ENCODE measurements around the gene MAEA. TPM values are rescaled to one million over a fixed set of nuclear protein-coding genes. Genes with fewer than 3 reads are reported as not detected.

The MAEA gene
- total RNA-seq, 1 donor from 2014 or later: 63.2 TPM

DNA sequence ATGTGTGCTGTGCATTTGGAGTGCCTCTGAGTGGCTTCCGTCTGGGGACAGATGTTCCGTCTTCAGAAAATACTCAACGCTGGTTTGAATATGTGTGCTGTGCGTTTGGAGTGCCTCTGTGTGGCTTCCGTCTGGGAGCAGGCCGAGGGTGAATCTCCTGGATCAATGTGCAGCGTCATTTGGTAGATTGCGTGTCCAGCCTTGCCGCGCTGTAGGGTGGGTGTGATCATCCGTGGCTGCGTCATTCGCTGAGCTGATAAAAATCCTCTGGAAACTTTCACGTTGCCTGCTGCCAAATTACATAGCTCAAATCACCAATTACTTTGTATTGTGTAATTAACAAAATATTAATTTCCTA lies 69.4 kb downstream of the MAEA start:
- Histone ChIP-seq H3K4me1 (no peaks in the 10 kb centered on the region), H3K27me3 (no peaks in the 10 kb centered on the region), H3K4me3 (no peak overlapping the region), H3K36me3 (peaks cover 24% of the 10 kb centered on the region), H3K9me3 (no peaks in the 10 kb centered on the region), H3K27ac (no peak overlapping the region)
- intact Hi-C loops (cut with DNase I): loop anchor here (5.0 kb wide), 1 partner anchor 268 kb away; no protein-coding TSS in a partner anchor
- no peak for DNase-seq
- ATAC-seq: no peak
- TF ChIP-seq, protein P1, sequence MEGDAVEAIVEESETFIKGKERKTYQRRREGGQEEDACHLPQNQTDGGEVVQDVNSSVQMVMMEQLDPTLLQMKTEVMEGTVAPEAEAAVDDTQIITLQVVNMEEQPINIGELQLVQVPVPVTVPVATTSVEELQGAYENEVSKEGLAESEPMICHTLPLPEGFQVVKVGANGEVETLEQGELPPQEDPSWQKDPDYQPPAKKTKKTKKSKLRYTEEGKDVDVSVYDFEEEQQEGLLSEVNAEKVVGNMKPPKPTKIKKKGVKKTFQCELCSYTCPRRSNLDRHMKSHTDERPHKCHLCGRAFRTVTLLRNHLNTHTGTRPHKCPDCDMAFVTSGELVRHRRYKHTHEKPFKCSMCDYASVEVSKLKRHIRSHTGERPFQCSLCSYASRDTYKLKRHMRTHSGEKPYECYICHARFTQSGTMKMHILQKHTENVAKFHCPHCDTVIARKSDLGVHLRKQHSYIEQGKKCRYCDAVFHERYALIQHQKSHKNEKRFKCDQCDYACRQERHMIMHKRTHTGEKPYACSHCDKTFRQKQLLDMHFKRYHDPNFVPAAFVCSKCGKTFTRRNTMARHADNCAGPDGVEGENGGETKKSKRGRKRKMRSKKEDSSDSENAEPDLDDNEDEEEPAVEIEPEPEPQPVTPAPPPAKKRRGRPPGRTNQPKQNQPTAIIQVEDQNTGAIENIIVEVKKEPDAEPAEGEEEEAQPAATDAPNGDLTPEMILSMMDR (IDR thresholded peaks at IDR 0.05): no peak

DNA sequence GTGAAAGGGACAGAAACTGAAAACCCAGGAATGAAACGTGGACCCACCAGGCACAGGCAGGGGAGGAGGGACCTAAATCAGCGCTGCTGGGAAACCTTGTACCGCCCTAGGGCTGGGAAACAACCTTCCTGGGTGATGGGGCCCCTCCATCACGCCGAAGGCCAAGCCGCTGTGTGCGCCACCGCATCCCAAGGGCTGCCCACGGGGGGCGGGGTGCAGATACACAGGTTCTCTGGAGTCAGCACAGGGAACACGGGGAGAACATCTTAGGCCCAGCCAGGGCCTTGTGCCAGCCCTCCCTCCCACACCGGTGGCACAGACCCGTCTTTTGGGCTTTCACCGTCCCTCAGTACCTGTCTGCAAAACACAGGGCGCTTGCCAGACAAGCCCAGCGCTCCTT lies 70.3 kb downstream of the MAEA start:
- Histone ChIP-seq H3K4me1 (peaks cover 5% of the 10 kb centered on the region), H3K4me3 (no peak overlapping the region), H3K36me3 (peaks cover 16% of the 10 kb centered on the region), H3K27me3 (no peaks in the 10 kb centered on the region), H3K9me3 (no peaks in the 10 kb centered on the region), H3K27ac (no peak overlapping the region)
- TF ChIP-seq, protein P1 (IDR thresholded peaks at IDR 0.05): no peak
- ATAC-seq: no peak
- no peak for DNase-seq
- intact Hi-C loops (cut with DNase I): loop anchor here (5.0 kb wide), 1 partner anchor 267 kb away; no protein-coding TSS in a partner anchor

DNA sequence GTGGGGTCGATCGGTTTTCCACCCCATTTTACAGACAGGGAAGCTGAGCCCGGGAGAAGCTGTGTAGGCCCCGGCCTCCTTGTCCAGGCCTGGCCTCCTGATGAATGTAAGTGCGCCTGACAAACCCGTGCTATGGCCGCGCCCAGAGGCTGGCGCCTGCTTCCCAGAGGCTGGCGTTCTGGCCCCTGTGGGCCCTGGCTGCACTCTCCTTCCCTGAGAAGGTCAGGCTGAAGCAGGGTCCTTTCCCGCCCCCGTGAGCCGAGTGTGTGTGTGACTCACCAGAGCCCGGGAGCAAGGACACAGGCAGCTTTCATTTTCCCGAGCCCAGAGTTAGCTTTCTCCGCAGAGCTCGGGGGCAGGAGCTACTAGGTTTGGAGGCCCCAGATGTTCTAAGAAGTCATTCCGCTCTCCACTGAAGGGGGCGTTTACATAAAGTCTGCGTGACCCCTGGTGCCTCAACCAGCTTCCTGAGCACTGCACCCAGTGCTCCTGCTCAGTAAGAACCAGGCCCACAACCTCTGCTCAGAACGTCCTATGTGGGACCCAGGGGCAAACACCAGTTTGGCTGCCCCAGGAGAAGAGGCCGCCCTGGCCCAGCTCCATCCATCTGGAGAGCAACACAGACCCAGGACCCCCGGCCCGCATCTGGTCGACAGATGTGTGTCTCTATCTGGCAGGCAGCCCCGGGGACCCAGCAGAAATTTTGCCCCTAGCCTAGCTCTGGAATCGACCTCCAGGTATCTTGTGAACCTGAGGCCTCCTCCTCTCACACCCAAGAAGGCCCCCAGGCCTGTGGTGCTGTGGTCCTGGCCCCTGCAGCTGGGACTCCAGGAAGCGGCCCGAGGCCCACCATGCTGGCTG lies 71.0 kb downstream of the MAEA start:
- no peak for DNase-seq
- Histone ChIP-seq H3K4me3 (no peak overlapping the region), H3K9me3 (no peaks in the 10 kb centered on the region), H3K36me3 (peaks cover 9% of the 10 kb centered on the region), H3K4me1 (peaks cover 8% of the 10 kb centered on the region), H3K27ac (no peak overlapping the region), H3K27me3 (no peaks in the 10 kb centered on the region)
- intact Hi-C loops (cut with DNase I): no loop called here
- no peak for ATAC-seq
- TF ChIP-seq, protein P1 (IDR thresholded peaks at IDR 0.05): no peak

DNA sequence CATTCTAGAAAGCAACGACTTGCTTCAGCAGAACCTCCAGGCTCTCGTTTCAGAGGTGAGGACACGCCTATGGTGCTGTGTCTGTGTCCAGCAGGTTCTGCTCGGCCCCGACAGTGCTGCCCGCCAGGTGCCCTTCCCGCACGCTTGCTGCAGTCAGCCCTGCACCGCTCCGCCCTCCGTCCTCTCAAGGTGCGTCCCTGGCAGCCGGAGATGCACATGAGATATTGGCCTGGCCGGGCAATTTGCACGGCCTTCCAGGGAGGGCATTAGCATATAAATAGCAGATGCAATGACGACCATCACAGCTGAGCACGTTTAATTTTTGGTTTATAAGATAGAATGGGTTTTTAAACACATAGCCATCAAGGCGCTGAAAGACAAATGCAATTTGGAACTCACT lies 71.7 kb downstream of the MAEA start:
- no peaks in the 10 kb centered on the region for H3K27me3 ChIP-seq
- H3K36me3 ChIP-seq: peaks cover 11% of the 10 kb centered on the region
- ATAC-seq (no peak), DNase-seq (no peak)
- TF ChIP-seq, protein P1 (IDR thresholded peaks at IDR 0.05): no peak
- H3K9me3 ChIP-seq: no peaks in the 10 kb centered on the region
- intact Hi-C loops (cut with DNase I): no loop called here
- H3K4me3 ChIP-seq: no peak overlapping the region
- peaks cover 8% of the 10 kb centered on the region for H3K4me1 ChIP-seq
- H3K27ac ChIP-seq: no peak overlapping the region

DNA sequence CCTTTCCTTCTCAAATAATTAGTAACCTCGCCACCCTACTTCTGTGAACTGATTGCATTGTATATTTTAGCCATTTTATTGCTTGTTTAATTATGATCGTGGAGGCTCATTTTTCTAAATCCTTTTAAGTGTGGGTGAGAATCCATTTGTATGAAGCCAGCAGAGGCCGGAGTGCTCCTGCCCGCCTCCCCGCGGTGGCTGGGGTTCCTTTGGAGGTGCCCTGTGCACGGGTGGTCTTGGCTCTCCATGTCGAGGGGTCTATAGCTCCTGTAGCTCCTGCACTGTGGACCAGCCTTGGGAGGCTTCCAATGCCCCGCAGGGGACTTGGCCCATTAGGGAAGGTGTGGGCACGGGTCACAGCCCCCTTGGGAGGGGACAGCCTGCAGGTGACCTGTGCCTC lies 72.4 kb downstream of the MAEA start:
- intact Hi-C loops (cut with DNase I): no loop called here
- peaks cover 8% of the 10 kb centered on the region for H3K4me1 ChIP-seq
- H3K27ac ChIP-seq: no peak overlapping the region
- ATAC-seq (no peak), DNase-seq (no peak)
- TF ChIP-seq, protein P1 (IDR thresholded peaks at IDR 0.05): no peak
- H3K4me3 ChIP-seq: no peak overlapping the region
- H3K27me3 ChIP-seq: no peaks in the 10 kb centered on the region
- no peaks in the 10 kb centered on the region for H3K9me3 ChIP-seq
- peaks cover 17% of the 10 kb centered on the region for H3K36me3 ChIP-seq

All from upper lobe of right lung (tissue), 1 donor.